Adipose tissue (tissue), 3 donors: Measurements from ENCODE around the gene VRK2. TPM values are rescaled to one million over a fixed set of nuclear protein-coding genes. Genes with fewer than 3 reads are reported as not detected.

Experiments used
- H3K27ac ChIP-seq: one replicate; pipeline ENCODE4 v1.5.1; 2013; ENCODE audit warnings: low read depth, low read length
- WGBS, 3 donors: extraction: QIAGEN DNeasy Blood & Tissue Kit; methylation state at CpG; one replicate each; pipeline ENCODE4 v1.1.7; 2013; 5-methylcytosine and 5-hydroxymethylcytosine counted together
- polyA plus RNA-seq, 3 donors: library from polyadenylated mRNA; stranded (reverse); fragments of 200-250 nt; gene quantifications; one replicate each; pipeline ENCODE4 v1.2.3, GENCODE V29; 2013
- donor health status: healthy with polysubstance abuse.
- donor health status: Bipolar disorder and iron deficiency.
- donor health status: healthy.

The VRK2 gene
- polyA plus RNA-seq, 3 donors: 10.2 to 11.7 (median 10.5) TPM

- no peak overlapping the region for H3K27ac ChIP-seq
- 97 to 100% (median 98%) methylated on average over 1 of the region's 1 CpG for WGBS, 3 donors
Measured at GRCh38 chr2:58195662-58196061, 149.1 kb downstream of the VRK2 start.

- WGBS, 3 donors: 93 to 97% (median 96%) methylated on average over 2 of the region's 2 CpGs
- no peak overlapping the region for H3K27ac ChIP-seq
Measured at GRCh38 chr2:58197894-58198293, 151.3 kb downstream of the VRK2 start.

- no peak overlapping the region for H3K27ac ChIP-seq
- WGBS, 3 donors: 67 to 77% (median 70%) methylated on average over 1 of the region's 1 CpG
Measured at GRCh38 chr2:58202404-58202803, 155.8 kb downstream of the VRK2 start.

- no peak overlapping the region for H3K27ac ChIP-seq
Measured at GRCh38 chr2:58203018-58203417, 156.4 kb downstream of the VRK2 start.

- 61 to 86% (median 85%) methylated on average over 6 of the region's 6 CpGs for WGBS, 3 donors
- no peak overlapping the region for H3K27ac ChIP-seq
Measured at GRCh38 chr2:58204195-58204959, 157.8 kb downstream of the VRK2 start.

GRCh38 chr2:58206785-58207184 lies 160.2 kb downstream of the VRK2 start:
- 94 to 100% (median 98%) methylated on average over 1 of the region's 1 CpG for WGBS, 3 donors

GRCh38 chr2:58207189-58207588 lies 160.6 kb downstream of the VRK2 start:
- H3K27ac ChIP-seq: no peak overlapping the region
- WGBS, 3 donors: 90 to 94% (median 93%) methylated on average over 3 of the region's 3 CpGs

More at GRCh38 chr2:58206785-58207184, 160.2 kb downstream of the VRK2 start:
- no peak overlapping the region for H3K27ac ChIP-seq

Other genes with a start within 250 kb of the VRK2 start
- 10 to 100 TPM in 1 of 3 donors, 1 to 10 TPM in 2; 4.7 to 15.5 (median 7.3) TPM for gene FANCL, start 194.5 kb downstream of the VRK2 start, polyA plus RNA-seq